ENCODE results near the gene CNOT1. TPM values are rescaled to one million over a fixed set of nuclear protein-coding genes. Genes with fewer than 3 reads are reported as not detected.

Gene CNOT1
- total RNA-seq, 4 donors from 2014 or later: 54.7 to 119 (median 87.2) TPM

GRCh38 chr16:58656899-58657298 lies 27.3 kb upstream of the CNOT1 start:
- no peak for ATAC-seq
- intact Hi-C loops (cut with DNase I; ENCODE audit: low total_unique reads): no loop called here

GRCh38 chr16:58655215-58655596 lies 25.6 kb upstream of the CNOT1 start:
- DNase-seq (no peak), ATAC-seq (no peak)
- Histone ChIP-seq H3K4me3 (no peak overlapping the region), H3K9me3 (no peaks in the 10 kb centered on the region), H3K4me1 (no peaks in the 10 kb centered on the region), H3K27me3 (no peaks in the 10 kb centered on the region), H3K27ac (no peak overlapping the region), H3K36me3 (no peaks in the 10 kb centered on the region)
- no peak for TF ChIP-seq POLR2A (IDR thresholded peaks at IDR 0.05)
- no peak for TF ChIP-seq CTCF (IDR thresholded peaks at IDR 0.05 in 4 of 5, conservative IDR thresholded peaks at IDR 0.05 in 1 of 5)
- intact Hi-C loops (cut with DNase I; ENCODE audit: low total_unique reads) (no loop called here), in situ Hi-C loops (cut with MboI; ENCODE audit: low sequenced_read_pairs in 4 of 4) (loop anchor here in 3 of 4 donors (10.0 to 25.0 kb wide), 4 partner anchors 143 to 320 kb away; partner anchors contain the start of genes NDRG4 (in 1 of the 3) and SETD6 (in 1 of the 3))

More at GRCh38 chr16:58656899-58657298, 27.3 kb upstream of the CNOT1 start:
- Histone ChIP-seq H3K9me3 (no peaks in the 10 kb centered on the region), H3K4me1 (no peaks in the 10 kb centered on the region), H3K4me3 (no peak overlapping the region), H3K36me3 (no peaks in the 10 kb centered on the region), H3K27me3 (no peaks in the 10 kb centered on the region), H3K27ac (no peak overlapping the region)
- no peak for DNase-seq
- in situ Hi-C loops (cut with MboI; ENCODE audit: low sequenced_read_pairs in 4 of 4): loop anchor here in 3 of 4 donors (10.0 to 25.0 kb wide), 4 partner anchors 145 to 322 kb away; partner anchors contain the start of genes NDRG4 (in 1 of the 3) and SETD6 (in 1 of the 3)
- no peak for TF ChIP-seq POLR2A (IDR thresholded peaks at IDR 0.05)
- TF ChIP-seq CTCF (IDR thresholded peaks at IDR 0.05 in 4 of 5, conservative IDR thresholded peaks at IDR 0.05 in 1 of 5): no peak

- DNase-seq (no peak), ATAC-seq (no peak)
- intact Hi-C loops (cut with DNase I; ENCODE audit: low total_unique reads) (no loop called here), in situ Hi-C loops (cut with MboI; ENCODE audit: low sequenced_read_pairs in 4 of 4) (loop anchor here in 3 of 4 donors (10.0 to 25.0 kb wide), 4 partner anchors 142 to 320 kb away; partner anchors contain the start of genes NDRG4 (in 1 of the 3) and SETD6 (in 1 of the 3))
- Histone ChIP-seq H3K9me3 (no peaks in the 10 kb centered on the region), H3K36me3 (no peaks in the 10 kb centered on the region), H3K27ac (no peak overlapping the region), H3K4me3 (no peak overlapping the region), H3K27me3 (no peaks in the 10 kb centered on the region), H3K4me1 (no peaks in the 10 kb centered on the region)
- TF ChIP-seq POLR2A (IDR thresholded peaks at IDR 0.05): no peak
- no peak for TF ChIP-seq CTCF (IDR thresholded peaks at IDR 0.05 in 4 of 5, conservative IDR thresholded peaks at IDR 0.05 in 1 of 5)
These were observed 25.1 kb upstream of the CNOT1 start for GRCh38 chr16:58654560-58655214.

GRCh38 chr16:58652741-58653140 lies 23.1 kb upstream of the CNOT1 start:
- no peak overlapping the region for H3K27ac ChIP-seq
- no peak for ATAC-seq
- in situ Hi-C loops (cut with MboI; ENCODE audit: low sequenced_read_pairs in 4 of 4): loop anchor here in 3 of 4 donors (10.0 to 25.0 kb wide), 4 partner anchors 140 to 318 kb away; partner anchors contain the start of genes NDRG4 (in 1 of the 3) and SETD6 (in 1 of the 3)
- H3K9me3 ChIP-seq: no peaks in the 10 kb centered on the region
- DNase-seq: no peak
- TF ChIP-seq CTCF (IDR thresholded peaks at IDR 0.05 in 4 of 5, conservative IDR thresholded peaks at IDR 0.05 in 1 of 5) (no peak), POLR2A (IDR thresholded peaks at IDR 0.05) (no peak)
- no peaks in the 10 kb centered on the region for H3K4me1 ChIP-seq
- intact Hi-C loops (cut with DNase I; ENCODE audit: low total_unique reads): no loop called here
- H3K36me3 ChIP-seq: no peaks in the 10 kb centered on the region
- no peaks in the 10 kb centered on the region for H3K27me3 ChIP-seq
- no peak overlapping the region for H3K4me3 ChIP-seq
